Measurements from ENCODE around the gene SPIB. TPM values are rescaled to one million over a fixed set of nuclear protein-coding genes. Genes with fewer than 3 reads are reported as not detected.
A peak's percentile ranks its signal among the peaks of the same experiment; 100 is the strongest.

SPIB gene
- total RNA-seq, 1 experiment from 2014 or later: 0.50 TPM

- Histone ChIP-seq H3K4me1 (peaks cover 11% of the 10 kb centered on the region; the same call in 1 of the 2 replicates), H3K4me3 (ENCODE audit: low read depth, low read length) (no peak overlapping the region), H3K9me3 (no peaks in the 10 kb centered on the region), H3K27me3 (replicated peaks; ENCODE audit: control insufficient read depth, insufficient read depth, low read length) (no peaks in the 10 kb centered on the region), H3K36me3 (ENCODE audit: control insufficient read depth, insufficient read depth, low read length) (no peaks in the 10 kb centered on the region)
- intact Hi-C loops (cut with micrococcal nuclease; ENCODE audit: unreplicated experiment): no loop called here
- Mint-ChIP-seq H3K4me3 (ENCODE audit: unreplicated experiment) (no peak overlapping the region), H3K27ac (ENCODE audit: unreplicated experiment) (no peak overlapping the region), H3K27me3 (ENCODE audit: insufficient read depth, unreplicated experiment) (no peaks in the 10 kb centered on the region), H3K9me3 (ENCODE audit: unreplicated experiment) (no peaks in the 10 kb centered on the region), H3K4me1 (ENCODE audit: low read depth, unreplicated experiment) (peaks cover 18% of the 10 kb centered on the region), H3K36me3 (ENCODE audit: insufficient read depth, unreplicated experiment) (peaks cover 12% of the 10 kb centered on the region)
- no TSS peak for BruUV-seq (replicated peaks)
- CTCF ChIA-PET: no interaction called here
- DNase-seq: no peak
- no peak for TF ChIP-seq CTCF (IDR thresholded peaks at IDR 0.05; ENCODE audit: insufficient read depth in 1 of 2, low read depth in 1 of 2, low read length in 1 of 2, severe bottlenecking in 1 of 2, unreplicated experiment in 1 of 2)
- POLR2A ChIA-PET: no interaction called here
These were observed 2.1 kb downstream of the SPIB start for GRCh38 chr19:50420808-50421207.

DNA sequence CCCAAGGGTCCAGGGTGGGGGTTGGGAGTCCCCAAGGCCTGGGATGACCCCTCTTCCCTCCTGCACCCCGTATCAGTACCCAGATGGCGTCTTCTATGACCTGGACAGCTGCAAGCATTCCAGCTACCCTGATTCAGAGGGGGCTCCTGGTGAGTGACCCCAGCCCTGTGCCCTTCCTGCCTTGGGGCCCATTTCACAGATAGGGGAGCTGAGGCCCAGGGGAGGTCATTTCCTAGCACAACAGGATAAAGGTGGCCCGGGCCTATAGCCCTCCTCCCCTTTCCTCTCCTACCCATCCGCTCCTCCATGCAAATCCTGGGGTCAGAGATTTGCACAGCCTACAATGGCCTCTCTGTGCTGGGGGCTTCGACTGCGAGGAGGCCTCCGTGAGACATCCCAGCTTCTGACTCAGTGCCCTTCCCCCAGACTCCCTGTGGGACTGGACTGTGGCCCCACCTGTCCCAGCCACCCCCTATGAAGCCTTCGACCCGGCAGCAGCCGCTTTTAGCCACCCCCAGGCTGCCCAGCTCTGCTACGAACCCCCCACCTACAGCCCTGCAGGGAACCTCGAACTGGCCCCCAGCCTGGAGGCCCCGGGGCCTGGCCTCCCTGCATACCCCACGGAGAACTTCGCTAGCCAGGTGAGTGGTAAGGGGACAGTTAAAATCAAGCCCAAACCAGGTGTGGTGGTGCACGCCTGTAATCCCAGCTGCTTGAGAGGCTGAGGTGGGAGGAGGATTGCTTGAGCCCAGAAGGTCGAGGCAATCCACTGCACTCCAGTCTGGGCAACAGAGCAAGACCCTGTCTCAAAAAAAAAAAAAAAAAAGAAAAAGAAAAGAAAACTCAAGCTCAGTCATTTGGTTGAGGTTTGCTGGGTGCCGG lies 3.9 kb downstream of the SPIB start:
- Mint-ChIP-seq H3K36me3 (ENCODE audit: insufficient read depth, unreplicated experiment) (peaks cover 6% of the 10 kb centered on the region), H3K27me3 (ENCODE audit: insufficient read depth, unreplicated experiment) (no peaks in the 10 kb centered on the region), H3K27ac (ENCODE audit: unreplicated experiment) (no peak overlapping the region), H3K4me3 (ENCODE audit: unreplicated experiment) (no peak overlapping the region), H3K9me3 (ENCODE audit: unreplicated experiment) (no peaks in the 10 kb centered on the region), H3K4me1 (ENCODE audit: low read depth, unreplicated experiment) (peaks cover 18% of the 10 kb centered on the region)
- H3K4me3 ChIP-seq (ENCODE audit: low read depth, low read length): no peak overlapping the region
- peaks cover 11% of the 10 kb centered on the region; the same call in 1 of the 2 replicates for H3K4me1 ChIP-seq
- POLR2A ChIA-PET: interaction anchor here (0.7 kb wide), 1 partner anchor 19 kb away, joined by 7 read pairs; no protein-coding TSS in a partner anchor
- DNase-seq: no peak
- H3K27me3 ChIP-seq (replicated peaks; ENCODE audit: control insufficient read depth, insufficient read depth, low read length): no peaks in the 10 kb centered on the region
- no peaks in the 10 kb centered on the region for H3K36me3 ChIP-seq (ENCODE audit: control insufficient read depth, insufficient read depth, low read length)
- intact Hi-C loops (cut with micrococcal nuclease; ENCODE audit: unreplicated experiment): no loop called here
- H3K9me3 ChIP-seq: no peaks in the 10 kb centered on the region
- no peak for TF ChIP-seq CTCF (IDR thresholded peaks at IDR 0.05; ENCODE audit: insufficient read depth in 1 of 2, low read depth in 1 of 2, low read length in 1 of 2, severe bottlenecking in 1 of 2, unreplicated experiment in 1 of 2)
- CTCF ChIA-PET: no interaction called here
- no TSS peak for BruUV-seq (replicated peaks)

GRCh38 chr19:50423279-50424113 lies 4.8 kb downstream of the SPIB start:
- CTCF ChIA-PET: interaction anchor here (0.5 kb wide), 1 partner anchor 36 kb away, joined by 4 read pairs; no protein-coding TSS in a partner anchor
- Histone ChIP-seq H3K4me1 (peaks cover 4% of the 10 kb centered on the region; the same call in 1 of the 2 replicates), H3K27me3 (replicated peaks; ENCODE audit: control insufficient read depth, insufficient read depth, low read length) (no peaks in the 10 kb centered on the region), H3K4me3 (ENCODE audit: low read depth, low read length) (no peak overlapping the region), H3K9me3 (no peaks in the 10 kb centered on the region), H3K36me3 (ENCODE audit: control insufficient read depth, insufficient read depth, low read length) (no peaks in the 10 kb centered on the region)
- H3K4me3 Mint-ChIP-seq (ENCODE audit: unreplicated experiment): no peak overlapping the region
- H3K36me3 Mint-ChIP-seq (ENCODE audit: insufficient read depth, unreplicated experiment): peaks cover 6% of the 10 kb centered on the region
- POLR2A ChIA-PET: interaction anchor here (0.7 kb wide), 1 partner anchor 18 kb away, joined by 7 read pairs; no protein-coding TSS in a partner anchor
- BruUV-seq (replicated peaks): no TSS peak
- TF ChIP-seq CTCF (IDR thresholded peaks at IDR 0.05; ENCODE audit: insufficient read depth in 1 of 2, low read depth in 1 of 2, low read length in 1 of 2, severe bottlenecking in 1 of 2, unreplicated experiment in 1 of 2): no peak
- H3K4me1 Mint-ChIP-seq (ENCODE audit: low read depth, unreplicated experiment): peaks cover 18% of the 10 kb centered on the region
- H3K9me3 Mint-ChIP-seq (ENCODE audit: unreplicated experiment): no peaks in the 10 kb centered on the region
- no peak for DNase-seq
- intact Hi-C loops (cut with micrococcal nuclease; ENCODE audit: unreplicated experiment): no loop called here
- H3K27ac Mint-ChIP-seq (ENCODE audit: unreplicated experiment): peak overlapping the region; percentile 23
- H3K27me3 Mint-ChIP-seq (ENCODE audit: insufficient read depth, unreplicated experiment): no peaks in the 10 kb centered on the region
